ENCODE data around the gene SEMA4G.

- TF ChIP-seq POLR2A (IDR thresholded peaks at IDR 0.05) (no peak), CTCF (IDR thresholded peaks at IDR 0.05) (no peak), EP300 (IDR thresholded peaks at IDR 0.05) (no peak)
Observed at GRCh38 chr10:100960251-100960650, 9.1 kb upstream of the SEMA4G start.
